KBM-7 (cell line): ENCODE data around the gene ROM1.
"Not testable (repeated sequence)": the region's sequence is repeated elsewhere in the genome, so short reads cannot be mapped to it uniquely, and the experiment has no call there.

ENCODE experiments used
- DNase-seq: peaks from one replicate; pipeline ENCODE4 v3.0.0-alpha.2; 2015
- in situ Hi-C: fragments of 300-500 bp; cut with MboI; formaldehyde crosslinking; loops from 2 replicates; pipeline ENCODE4 v1.14.3; 2020; ENCODE audit warnings: low sequenced_read_pairs, low pct_unique_long_range_greater_than_20kb, mixed read lengths

Gene ROM1

DNA sequence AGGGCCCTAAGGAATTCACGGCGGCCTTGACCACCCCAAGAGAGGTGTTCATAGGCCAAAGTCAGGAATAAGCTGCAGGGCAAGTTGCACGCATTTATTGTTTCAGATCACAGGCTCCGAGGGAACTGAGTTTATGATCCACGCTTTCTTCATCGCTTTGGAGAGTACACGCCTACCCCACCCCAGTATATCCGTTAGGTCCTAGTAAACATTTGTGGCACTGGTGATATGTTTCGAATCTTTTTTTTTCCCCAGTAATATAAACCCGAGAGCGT, 32.6 kb downstream of the ROM1 start:
- DNase-seq: no peak
- in situ Hi-C loops: no loop called here

DNA sequence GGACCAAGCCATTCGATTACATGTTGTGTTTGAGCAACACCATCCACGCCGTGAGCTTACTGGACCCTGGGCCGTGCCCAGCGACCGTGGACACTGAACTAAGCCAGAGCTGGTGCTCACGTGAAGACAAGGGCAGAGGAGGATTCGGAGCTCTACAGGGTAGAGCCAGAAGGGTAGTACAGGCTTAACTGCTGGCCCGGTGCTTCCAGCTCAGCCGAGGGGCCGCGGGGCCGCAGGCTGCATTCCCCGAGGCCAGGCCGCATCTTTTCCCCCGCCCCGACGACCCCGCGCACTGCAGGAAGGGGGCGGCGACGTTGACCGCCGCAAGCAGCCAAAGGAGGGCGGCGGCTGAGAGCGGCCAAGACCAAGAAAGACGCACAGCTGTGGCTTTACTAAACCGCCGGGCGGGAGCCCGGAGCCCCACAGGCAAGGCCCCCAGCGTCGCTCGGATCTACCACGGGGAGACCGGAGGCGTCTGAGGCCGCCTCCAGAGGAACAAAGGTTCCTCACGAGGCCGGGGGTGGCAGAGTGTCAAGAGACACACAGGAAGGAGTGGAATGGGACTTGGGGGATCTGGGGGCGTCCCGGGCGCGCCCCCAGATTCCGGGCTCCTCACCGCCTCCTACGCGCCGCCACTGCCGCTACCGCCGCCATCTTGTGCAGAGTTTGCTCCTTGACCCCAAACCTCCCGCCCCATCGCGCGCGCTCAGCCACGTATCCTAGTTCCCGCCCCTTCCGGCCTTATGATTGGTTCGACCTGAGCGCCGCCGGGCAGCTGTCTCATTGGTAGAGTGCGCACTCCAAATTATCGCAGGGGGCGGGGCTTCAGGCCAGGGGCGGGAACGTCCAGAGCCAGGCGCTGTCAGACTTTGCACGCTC, 33.1 kb downstream of the ROM1 start, which contains the start of gene GANAB:
Gene GANAB (minus strand): TSS at position 668 of the 879 bp plus-strand sequence. CDS start 14 bp downstream, at position 654.
- in situ Hi-C loops: no loop called here
- DNase-seq: peak; percentile 97

DNA sequence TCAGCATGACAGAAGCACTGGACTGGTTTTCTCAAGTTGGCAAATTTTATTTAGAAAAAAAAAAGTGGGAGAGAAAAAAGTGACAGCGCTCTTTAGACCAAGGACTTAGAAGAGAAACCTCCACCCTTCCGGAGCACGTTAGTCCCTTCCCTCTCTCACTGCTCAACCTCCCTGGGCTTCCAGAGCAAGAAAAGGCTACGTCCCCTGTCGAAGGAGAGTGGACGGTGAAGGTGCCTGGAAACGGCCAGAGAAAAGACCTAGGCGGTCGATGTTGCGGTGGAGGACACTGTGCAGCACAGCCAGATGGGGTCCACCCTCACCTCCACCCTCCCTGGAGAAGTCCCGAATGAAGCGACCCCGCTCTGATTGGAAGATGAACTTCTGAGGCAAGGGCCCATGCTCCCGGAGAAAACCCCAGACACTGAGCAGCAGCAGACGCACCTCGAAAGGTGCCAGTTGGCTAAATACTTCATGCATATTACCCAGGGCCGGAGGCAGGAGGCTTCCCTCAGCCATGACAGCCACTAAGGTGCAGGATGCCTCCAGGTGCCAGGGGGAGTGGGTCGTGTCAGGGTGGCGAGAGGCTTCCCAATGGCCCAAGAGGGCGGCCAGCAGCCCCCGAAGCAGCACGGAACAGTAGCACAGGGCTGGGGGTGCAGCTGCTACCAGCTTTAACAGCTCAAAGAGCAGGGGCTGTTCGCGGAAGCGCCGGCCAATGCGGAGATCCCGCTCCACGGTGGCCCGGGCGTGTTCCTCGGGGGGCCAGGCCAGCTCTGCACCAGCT, 34.0 kb downstream of the ROM1 start:
- in situ Hi-C loops: no loop called here

DNA sequence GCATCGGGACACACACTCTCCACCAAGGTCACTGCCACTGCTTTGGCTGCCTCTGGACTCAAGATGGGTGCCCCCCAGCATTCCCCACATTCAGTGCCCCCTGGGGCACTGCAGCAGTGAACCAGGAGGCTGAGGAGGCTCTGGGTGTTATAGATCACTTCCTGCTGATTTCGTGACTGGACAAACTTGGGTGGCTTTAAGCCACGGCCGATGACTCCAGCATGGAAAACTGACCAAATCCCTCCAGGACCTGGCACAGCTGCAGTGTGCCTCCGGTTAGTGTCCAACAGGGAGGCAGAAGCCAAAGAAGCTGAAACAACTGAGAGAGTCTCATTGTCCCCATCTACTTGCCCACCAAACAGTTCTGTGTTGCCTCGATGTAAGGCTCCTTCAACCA, 34.5 kb downstream of the ROM1 start:
- in situ Hi-C loops: no loop called here
- DNase-seq: no peak

More for the DNA sequence above, 34.0 kb downstream of the ROM1 start:
- no peak for DNase-seq

DNA sequence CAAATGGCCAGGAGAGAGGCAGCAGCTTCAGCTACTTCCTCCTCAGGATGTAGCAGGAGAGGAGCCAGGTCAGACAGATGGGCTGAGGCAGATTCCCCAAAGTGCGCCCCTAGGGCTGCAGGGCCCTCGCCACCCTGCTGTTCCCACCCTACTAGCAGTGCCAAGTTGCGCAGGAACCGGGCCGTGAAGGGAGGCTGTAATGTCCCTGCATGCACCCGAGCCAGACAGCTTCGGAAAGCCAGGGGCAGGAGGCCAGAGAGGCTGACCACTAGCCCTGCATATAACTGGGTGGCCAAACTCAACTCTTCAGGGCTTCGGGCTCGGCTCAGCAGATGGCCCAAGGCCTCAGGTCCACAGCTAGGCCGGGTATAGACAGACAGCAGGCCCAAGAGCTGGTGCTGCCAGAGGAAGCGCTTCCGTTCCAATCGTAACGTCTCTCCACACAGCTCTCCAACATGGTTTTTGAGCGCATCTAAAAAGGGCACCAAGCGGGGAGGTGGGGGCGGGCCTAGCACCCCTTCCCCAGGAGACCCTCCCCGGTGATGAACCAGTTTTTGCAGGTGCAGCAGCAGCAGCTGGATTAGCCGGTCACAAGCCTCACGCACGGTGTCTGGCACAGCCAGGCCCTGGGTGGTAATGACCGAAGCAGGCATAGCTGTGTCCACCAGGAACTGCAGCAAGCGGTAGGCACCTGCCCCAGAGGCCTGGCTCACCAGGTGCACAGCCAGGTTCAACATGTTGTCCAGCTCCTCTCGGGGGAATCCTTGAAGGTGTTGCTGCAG, 35.3 kb downstream of the ROM1 start:
- DNase-seq: no peak
- in situ Hi-C loops: no loop called here

DNA sequence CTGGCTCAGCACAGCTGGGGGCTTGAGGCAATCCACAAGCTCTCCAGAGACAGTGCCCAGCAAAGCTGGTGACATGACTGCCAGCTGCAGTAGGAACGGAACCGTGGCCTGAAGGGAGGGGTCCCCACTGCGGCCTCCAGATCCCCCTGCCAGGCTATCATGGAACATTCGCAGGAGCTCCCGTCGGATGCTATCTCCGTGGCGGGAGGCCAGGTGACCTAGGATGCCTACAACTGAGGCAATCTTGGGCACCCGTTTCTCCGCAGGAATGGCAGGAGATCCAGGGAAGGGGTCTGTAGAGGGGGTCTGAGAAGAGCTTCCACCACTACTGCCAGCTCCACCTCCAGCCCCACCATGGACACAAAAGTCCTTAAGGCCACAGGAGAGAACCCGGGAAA, 35.9 kb downstream of the ROM1 start:
- no peak for DNase-seq
- in situ Hi-C loops: no loop called here

DNA sequence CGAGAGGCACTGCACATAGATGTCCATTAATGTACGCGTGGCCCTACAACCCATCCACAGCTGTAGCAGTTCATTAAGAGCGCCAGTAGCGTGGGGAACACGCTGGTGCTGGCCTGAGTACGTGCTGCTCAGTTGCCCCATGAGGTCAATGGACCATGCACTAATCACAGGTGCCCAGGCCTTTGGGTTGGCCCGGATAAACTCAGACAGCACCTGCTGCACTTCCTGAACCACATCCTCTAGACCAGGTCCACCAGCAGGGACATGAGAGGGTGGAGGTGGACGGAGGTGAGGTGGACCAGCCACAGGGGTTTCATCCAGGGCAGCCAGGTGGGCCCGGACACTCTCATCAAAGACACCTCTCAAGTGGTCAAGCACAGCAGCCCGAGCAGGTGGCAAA, 36.4 kb downstream of the ROM1 start:
- DNase-seq: no peak
- in situ Hi-C loops: no loop called here

DNA sequence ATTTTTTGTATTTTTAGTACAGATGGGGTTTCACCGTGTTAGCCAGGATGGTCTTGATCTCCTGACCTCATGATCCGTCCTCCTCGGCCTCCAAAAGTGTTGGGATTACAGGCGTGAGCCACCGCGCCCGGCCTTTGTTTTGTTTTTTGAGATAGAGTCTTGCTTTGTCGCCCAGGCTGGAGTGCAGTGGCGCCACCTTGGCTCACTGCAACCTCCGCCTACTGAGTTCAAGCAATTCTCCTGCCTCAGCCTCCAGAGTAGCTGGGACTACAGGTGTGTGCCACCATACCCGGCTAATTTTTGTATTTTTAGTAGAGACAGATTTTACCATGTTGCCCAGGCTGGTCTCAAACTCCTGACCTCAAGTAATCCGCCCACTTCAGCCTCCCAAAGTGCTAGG, 37.2 kb downstream of the ROM1 start:
- in situ Hi-C loops, DNase-seq: not testable (repeated sequence)

DNA sequence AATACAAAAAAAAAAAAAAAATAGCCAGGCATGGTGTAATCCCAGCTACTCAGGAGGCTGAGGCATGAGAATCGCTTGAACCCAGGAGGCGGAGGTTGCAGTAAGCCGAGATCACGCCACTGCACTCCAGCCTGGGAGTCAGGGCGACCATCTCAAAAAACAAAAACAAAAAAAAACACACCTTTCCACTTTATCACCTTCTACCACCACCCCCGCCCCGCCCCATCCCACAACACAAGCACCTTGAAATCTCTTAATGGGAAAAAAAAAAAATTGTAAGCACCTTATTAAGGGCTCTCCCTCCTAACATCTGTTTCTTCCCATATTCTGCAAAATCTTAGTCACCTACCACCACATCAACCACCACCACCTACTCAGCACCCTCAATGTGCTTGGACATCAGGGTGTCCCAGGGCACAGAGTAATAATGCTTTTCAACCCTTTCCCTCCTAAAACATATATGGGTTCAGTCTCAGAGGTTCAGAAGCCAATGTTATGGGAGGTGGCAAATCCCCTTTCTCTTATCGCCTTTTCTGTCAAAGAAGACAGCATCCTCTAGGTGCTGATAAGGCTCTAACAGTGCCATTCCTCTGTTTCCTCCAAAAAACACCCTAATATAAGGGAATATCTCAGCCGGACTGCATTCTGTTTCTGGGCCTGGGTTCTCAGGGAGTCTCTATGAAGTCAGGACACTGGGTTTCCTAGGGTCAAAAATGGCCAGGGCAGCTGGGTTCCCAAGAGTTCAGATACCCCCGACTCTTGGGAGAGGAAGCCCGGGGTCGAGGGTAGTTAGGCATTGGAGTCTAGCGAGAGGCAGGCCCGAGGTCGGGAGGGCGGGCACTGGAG, 39.3 kb downstream of the ROM1 start:
- in situ Hi-C loops: no loop called here

DNA sequence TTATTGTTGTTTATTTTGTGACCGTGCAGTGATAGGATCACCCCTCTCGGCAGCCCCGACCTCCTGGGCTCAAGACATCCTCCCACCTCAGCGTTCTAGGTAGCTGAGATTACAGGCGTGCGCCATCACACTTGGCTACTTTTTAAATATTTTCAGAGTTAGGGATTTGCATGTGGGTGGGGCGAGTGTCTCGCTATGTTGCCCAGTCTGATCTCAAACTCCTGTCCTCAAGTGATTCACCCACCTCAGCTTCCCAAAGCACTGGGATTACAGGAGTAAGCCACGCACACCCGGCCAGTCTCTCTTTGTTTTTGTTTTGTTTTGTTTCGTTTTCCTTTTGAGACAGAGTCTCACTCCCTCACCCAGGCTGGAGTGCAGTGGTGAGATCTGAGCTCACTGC, 41.2 kb downstream of the ROM1 start:
- no peak for DNase-seq
- in situ Hi-C loops: no loop called here

More for the DNA sequence above, 39.3 kb downstream of the ROM1 start:
- DNase-seq: no peak

DNA sequence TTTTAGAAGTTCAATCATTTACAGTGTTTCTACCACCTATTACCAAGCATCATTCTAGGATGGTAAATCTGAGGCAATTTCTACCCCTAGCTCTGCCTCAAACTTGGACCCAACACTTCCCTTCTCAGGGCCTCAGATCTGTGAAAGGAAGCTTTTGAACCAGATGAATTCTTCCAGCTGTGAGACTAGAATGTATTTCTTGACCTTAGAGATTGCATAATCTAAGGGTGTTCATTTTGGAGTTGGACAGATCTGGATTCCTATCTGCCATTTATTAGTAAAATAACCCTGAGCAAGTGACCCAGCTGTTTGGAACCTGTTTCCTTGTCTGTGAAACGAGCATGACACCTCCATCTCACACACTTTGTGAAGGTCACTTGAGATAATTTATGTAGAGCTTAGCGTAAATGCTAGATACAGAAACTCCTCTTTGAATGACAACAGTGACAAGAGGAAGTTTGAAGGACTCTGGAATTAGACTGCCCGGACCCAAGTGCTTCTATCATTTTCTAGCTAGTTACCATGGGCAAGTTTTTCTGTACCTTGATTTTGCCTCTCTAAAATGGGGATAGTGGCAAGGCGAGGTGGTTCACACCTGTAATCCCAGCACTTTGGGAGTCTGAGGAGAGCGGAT, 43.9 kb downstream of the ROM1 start:
- in situ Hi-C loops: no loop called here
- no peak for DNase-seq

DNA sequence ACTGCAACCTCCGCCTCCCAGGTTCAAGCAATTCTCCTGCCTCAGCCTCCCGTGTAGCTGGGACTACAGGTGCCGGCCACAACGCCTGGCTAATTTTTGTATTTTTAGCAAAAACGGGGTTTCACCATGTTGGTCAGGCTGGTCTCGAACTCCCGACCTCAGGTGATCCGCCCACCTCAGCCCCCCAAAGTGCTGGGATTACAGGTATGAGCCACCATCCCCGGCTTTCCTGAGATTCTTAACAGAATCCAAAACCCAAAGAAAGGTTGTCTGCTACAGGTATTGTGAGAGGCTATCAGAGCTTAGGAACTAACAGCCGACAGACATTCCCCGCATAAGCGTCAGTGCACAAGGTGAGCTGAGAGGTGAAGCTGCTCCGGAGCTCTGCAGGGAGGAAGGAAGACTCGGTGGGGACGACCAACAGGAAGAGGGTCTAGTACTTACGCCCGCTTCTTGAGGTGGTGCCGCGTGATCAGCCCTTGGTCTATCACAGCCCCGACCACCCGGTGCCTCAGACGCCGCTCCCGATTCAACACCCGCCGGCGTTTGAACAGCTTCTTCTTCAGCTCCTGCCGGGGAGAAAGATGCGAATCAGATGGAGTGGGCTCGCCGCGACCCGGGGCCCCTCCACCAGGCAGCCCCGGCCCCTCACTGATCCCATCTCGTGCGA, 51.5 kb downstream of the ROM1 start:
- no peak for DNase-seq
- in situ Hi-C loops: no loop called here
